Panc1 (cell line): Measurements from ENCODE around the gene F13B. TPM values are rescaled to one million over a fixed set of nuclear protein-coding genes. Genes with fewer than 3 reads are reported as not detected.

ENCODE experiments used
- ATAC-seq: fragments of 200-7000 bp; cut with Tn5 transposase; 2 replicates; pipeline ENCODE4 v1.9.1; 2020; ENCODE audit warnings: mild to moderate bottlenecking, moderate library complexity
- BruUV-seq: library from RNA; stranded (reverse); fragments of 400-500 nt; replicated peaks from 2 replicates; lab custom pipeline; 2021; lab: Mats Ljungman, UMichigan
- CTCF ChIA-PET: fragments of 300-600 bp; sonication (Branson Sonifier 250); formaldehyde crosslinking; loops from one replicate; lab custom pipeline; 2022; ENCODE audit warnings: antibody characterized with exemption; lab: Charles Lee
- POLR2A ChIA-PET: fragments of 300-600 bp; sonication (Branson Sonifier 250); formaldehyde crosslinking; loops from one replicate; lab custom pipeline; 2022; ENCODE audit warnings: antibody characterized with exemption; lab: Charles Lee
- DNase-seq: peaks from one replicate; pipeline ENCODE4 v3.0.0-alpha.2; 2010; ENCODE audit warnings: low read depth, low spot score
- H3K27ac ChIP-seq: 2 replicates; pipeline ENCODE4 v1.5.1; 2011; ENCODE audit warnings: mild to moderate bottlenecking, low read length, inconsistent platforms
- H3K27me3 ChIP-seq: fragments of 200-500 bp; sonication (Bioruptor generic); 2 replicates; pipeline ENCODE4 v1.6.0; 2014; ENCODE audit warnings: low read length, inconsistent platforms; ENCODE audit not compliant: control insufficient read depth, insufficient read depth
- H3K36me3 ChIP-seq: fragments of 200-500 bp; sonication (Bioruptor generic); 2 replicates; pipeline ENCODE4 v1.5.1; 2014; ENCODE audit warnings: inconsistent platforms, mild to moderate bottlenecking, low read length, moderate library complexity; ENCODE audit not compliant: control insufficient read depth, insufficient read depth
- H3K4me1 ChIP-seq: 2 replicates; pipeline ENCODE4 v1.5.1; 2011; ENCODE audit warnings: inconsistent platforms, mild to moderate bottlenecking, low read length, moderate library complexity; ENCODE audit not compliant: control insufficient read depth, insufficient read depth
- H3K4me3 ChIP-seq, 2 experiments: 2 replicates each; pipeline ENCODE4 v1.5.1; 2011 to 2012; ENCODE audit warnings: low read depth in 2 of 2, low read length in 2 of 2, mild to moderate bottlenecking in 2 of 2, inconsistent platforms in 1 of 2, moderate library complexity in 1 of 2
- H3K9me3 ChIP-seq: fragments of 200-500 bp; sonication (Bioruptor generic); 2 replicates; pipeline ENCODE4 v1.5.1; 2014; ENCODE audit warnings: low read depth, mild to moderate bottlenecking, inconsistent platforms, low read length, moderate library complexity; ENCODE audit not compliant: control insufficient read depth, insufficient read depth
- POLR2AphosphoS5 ChIP-seq: IDR thresholded peaks from 2 replicates; pipeline ENCODE4 v1.6.1; 2012; ENCODE audit warnings: mild to moderate bottlenecking, low read depth, low read length, moderate library complexity
- SIN3A ChIP-seq: IDR thresholded peaks from 2 replicates; pipeline ENCODE4 v1.6.1; 2012; ENCODE audit warnings: low read depth, mild to moderate bottlenecking, low read length, moderate library complexity, borderline replicate concordance; ENCODE audit not compliant: insufficient read depth
- TCF7L2 ChIP-seq: IDR thresholded peaks from 2 replicates; pipeline ENCODE4 v1.6.1; 2011; ENCODE audit warnings: mild to moderate bottlenecking, low read depth, low read length, inconsistent platforms
- in situ Hi-C: cut with HindIII; loops from 2 replicates; pipeline ENCODE4 v1.10.0; 2016; ENCODE audit warnings: low sequenced_read_pairs, low pct_unique_long_range_greater_than_20kb
- intact Hi-C: fragments of 100-400 bp; cut with micrococcal nuclease; formaldehyde crosslinking; loops from one replicate; pipeline ENCODE4 v1.10.0; 2022; ENCODE audit not compliant: unreplicated experiment
- total RNA-seq: library from RNA; stranded (reverse); gene quantifications from one replicate; pipeline ENCODE4 v1.2.1, GENCODE V29; 2021; ENCODE audit not compliant: unreplicated experiment
- TF ChIP-seq, protein P1 (sequence below): fragments of 450-650 bp; IDR thresholded peaks from 2 replicates; pipeline ENCODE4 v1.5.1; 2017; ENCODE audit warnings: mild to moderate bottlenecking
- TF ChIP-seq, protein P2 (sequence below), 2 experiments: IDR thresholded peaks; 2 replicates each; pipeline ENCODE4 v1.6.1; 2011 to 2012; ENCODE audit warnings: low read depth in 2 of 2, control low read depth in 1 of 2, low read length in 1 of 2, mild to moderate bottlenecking in 1 of 2, moderate library complexity in 1 of 2; ENCODE audit not compliant: insufficient read depth in 1 of 2

The F13B gene
- total RNA-seq, 1 experiment from 2014 or later: not detected

DNA sequence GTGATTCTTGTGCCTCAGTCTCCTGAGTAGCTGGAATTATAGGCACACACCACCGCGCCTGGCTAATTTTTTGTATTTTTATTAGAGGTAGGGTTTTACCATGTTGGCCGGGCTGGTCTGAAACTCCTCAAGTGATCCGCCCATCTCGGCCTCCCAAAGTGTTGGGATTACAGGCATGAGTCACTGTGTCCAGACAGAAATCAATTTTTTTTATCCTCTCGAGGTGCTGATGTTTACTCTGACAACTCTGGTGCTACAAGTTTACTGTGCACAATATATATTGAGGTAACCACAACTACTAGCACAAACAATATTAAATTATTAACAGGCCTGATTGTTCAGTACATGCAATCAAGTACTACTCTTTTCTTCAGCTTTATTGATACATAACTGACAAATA, 39.7 kb downstream of the F13B start:
- TF ChIP-seq SIN3A (no peak), TCF7L2 (no peak), POLR2AphosphoS5 (no peak)
- TF ChIP-seq, protein P1, sequence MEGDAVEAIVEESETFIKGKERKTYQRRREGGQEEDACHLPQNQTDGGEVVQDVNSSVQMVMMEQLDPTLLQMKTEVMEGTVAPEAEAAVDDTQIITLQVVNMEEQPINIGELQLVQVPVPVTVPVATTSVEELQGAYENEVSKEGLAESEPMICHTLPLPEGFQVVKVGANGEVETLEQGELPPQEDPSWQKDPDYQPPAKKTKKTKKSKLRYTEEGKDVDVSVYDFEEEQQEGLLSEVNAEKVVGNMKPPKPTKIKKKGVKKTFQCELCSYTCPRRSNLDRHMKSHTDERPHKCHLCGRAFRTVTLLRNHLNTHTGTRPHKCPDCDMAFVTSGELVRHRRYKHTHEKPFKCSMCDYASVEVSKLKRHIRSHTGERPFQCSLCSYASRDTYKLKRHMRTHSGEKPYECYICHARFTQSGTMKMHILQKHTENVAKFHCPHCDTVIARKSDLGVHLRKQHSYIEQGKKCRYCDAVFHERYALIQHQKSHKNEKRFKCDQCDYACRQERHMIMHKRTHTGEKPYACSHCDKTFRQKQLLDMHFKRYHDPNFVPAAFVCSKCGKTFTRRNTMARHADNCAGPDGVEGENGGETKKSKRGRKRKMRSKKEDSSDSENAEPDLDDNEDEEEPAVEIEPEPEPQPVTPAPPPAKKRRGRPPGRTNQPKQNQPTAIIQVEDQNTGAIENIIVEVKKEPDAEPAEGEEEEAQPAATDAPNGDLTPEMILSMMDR: no peak
- TF ChIP-seq, protein P2, sequence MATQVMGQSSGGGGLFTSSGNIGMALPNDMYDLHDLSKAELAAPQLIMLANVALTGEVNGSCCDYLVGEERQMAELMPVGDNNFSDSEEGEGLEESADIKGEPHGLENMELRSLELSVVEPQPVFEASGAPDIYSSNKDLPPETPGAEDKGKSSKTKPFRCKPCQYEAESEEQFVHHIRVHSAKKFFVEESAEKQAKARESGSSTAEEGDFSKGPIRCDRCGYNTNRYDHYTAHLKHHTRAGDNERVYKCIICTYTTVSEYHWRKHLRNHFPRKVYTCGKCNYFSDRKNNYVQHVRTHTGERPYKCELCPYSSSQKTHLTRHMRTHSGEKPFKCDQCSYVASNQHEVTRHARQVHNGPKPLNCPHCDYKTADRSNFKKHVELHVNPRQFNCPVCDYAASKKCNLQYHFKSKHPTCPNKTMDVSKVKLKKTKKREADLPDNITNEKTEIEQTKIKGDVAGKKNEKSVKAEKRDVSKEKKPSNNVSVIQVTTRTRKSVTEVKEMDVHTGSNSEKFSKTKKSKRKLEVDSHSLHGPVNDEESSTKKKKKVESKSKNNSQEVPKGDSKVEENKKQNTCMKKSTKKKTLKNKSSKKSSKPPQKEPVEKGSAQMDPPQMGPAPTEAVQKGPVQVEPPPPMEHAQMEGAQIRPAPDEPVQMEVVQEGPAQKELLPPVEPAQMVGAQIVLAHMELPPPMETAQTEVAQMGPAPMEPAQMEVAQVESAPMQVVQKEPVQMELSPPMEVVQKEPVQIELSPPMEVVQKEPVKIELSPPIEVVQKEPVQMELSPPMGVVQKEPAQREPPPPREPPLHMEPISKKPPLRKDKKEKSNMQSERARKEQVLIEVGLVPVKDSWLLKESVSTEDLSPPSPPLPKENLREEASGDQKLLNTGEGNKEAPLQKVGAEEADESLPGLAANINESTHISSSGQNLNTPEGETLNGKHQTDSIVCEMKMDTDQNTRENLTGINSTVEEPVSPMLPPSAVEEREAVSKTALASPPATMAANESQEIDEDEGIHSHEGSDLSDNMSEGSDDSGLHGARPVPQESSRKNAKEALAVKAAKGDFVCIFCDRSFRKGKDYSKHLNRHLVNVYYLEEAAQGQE (IDR thresholded peaks at IDR 0.05; ENCODE audit: insufficient read depth in 1 of 2, low read depth in 2 of 2, low read length in 1 of 2): no peak
- Histone ChIP-seq H3K9me3 (no peaks in the 10 kb centered on the region), H3K36me3 (no peaks in the 10 kb centered on the region; the same call in 1 of the 2 replicates), H3K4me3 (no peak overlapping the region), H3K4me1 (no peaks in the 10 kb centered on the region), H3K27me3 (no peaks in the 10 kb centered on the region), H3K27ac (no peak overlapping the region)
- BruUV-seq: no TSS peak
- ChIA-PET CTCF (no interaction called here), POLR2A (interaction anchor here (0.7 kb wide), 1 partner anchor 27 kb away, joined by 5 read pairs; no protein-coding TSS in a partner anchor)
- intact Hi-C loops (no loop called here), in situ Hi-C loops (no loop called here)
- DNase-seq (no peak), ATAC-seq (no peak)

DNA sequence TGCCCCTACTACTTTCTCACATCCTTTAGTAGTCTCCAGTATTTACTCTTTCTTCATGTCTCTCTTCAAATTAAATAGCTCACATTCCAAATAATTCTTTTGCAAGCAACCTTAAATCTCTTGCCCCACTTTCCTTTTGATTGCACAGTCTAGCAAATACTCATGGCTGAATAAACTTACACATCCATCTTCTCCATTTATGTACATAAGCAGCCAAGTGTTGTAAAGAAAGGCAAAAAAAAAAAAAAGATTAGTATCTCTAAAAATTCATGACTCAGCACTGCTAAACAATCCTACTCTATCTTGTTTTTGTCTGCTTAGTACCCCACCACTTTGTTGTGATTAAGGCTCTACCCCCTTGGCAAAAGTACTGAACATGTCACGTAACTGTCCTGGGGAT, 42.6 kb downstream of the F13B start:
- CTCF ChIA-PET: no interaction called here
- Histone ChIP-seq H3K4me1 (no peaks in the 10 kb centered on the region), H3K27ac (no peak overlapping the region), H3K4me3 (no peak overlapping the region), H3K27me3 (no peaks in the 10 kb centered on the region), H3K36me3 (no peaks in the 10 kb centered on the region), H3K9me3 (no peaks in the 10 kb centered on the region)
- no TSS peak for BruUV-seq
- no peak for DNase-seq
- in situ Hi-C loops: no loop called here
- POLR2A ChIA-PET: no interaction called here
- no peak for ATAC-seq
- TF ChIP-seq, protein P1: no peak
- no peak for TF ChIP-seq POLR2AphosphoS5
- no peak for TF ChIP-seq TCF7L2
- TF ChIP-seq, protein P2 (IDR thresholded peaks at IDR 0.05; ENCODE audit: insufficient read depth in 1 of 2, low read depth in 2 of 2, low read length in 1 of 2): no peak
- TF ChIP-seq SIN3A: no peak
- intact Hi-C loops: no loop called here
